GM20000 (cell line): Measurements from ENCODE around the gene MYO9B.

Source experiments
- DNase-seq: peaks from one replicate; pipeline ENCODE4 v3.0.0; 2012; ENCODE audit warnings: low spot score
- CTCF ChIP-seq: IDR thresholded peaks from 2 replicates; pipeline ENCODE4 v1.5.1; 2012; ENCODE audit warnings: mild to moderate bottlenecking, control low read depth; ENCODE audit errors: extremely low read depth, missing control alignments

Gene MYO9B

GRCh38 chr19:17075035-17075863 is at the start of gene MYO9B, which contains the start of gene HAUS8:
Gene MYO9B, plus strand, starts transcription at chr19:17075777. Its CDS starts 25,941 bp downstream, at chr19:17101718.
Gene HAUS8, minus strand, starts transcription at chr19:17075452. Its CDS starts 30 bp downstream, at chr19:17075422.
- TF ChIP-seq CTCF = no peak
- peak; percentile 98 for DNase-seq

- DNase-seq = no peak
- no peak for TF ChIP-seq CTCF
Measured at GRCh38 chr19:17025991-17026658, 49.5 kb upstream of the MYO9B start.

GRCh38 chr19:17026706-17027534 is 48.7 kb upstream of the MYO9B start, which contains the start of gene CPAMD8:
Gene CPAMD8, minus strand, starts transcription at chr19:17026810. Its CDS starts 168 bp downstream, at chr19:17026642.
- DNase-seq = no peak
- no peak for TF ChIP-seq CTCF

GRCh38 chr19:17027535-17027975 is 48.0 kb upstream of the MYO9B start:
- no peak for DNase-seq
- TF ChIP-seq CTCF = no peak

GRCh38 chr19:17031741-17032140 is 43.8 kb upstream of the MYO9B start:
- no peak for DNase-seq
- no peak for TF ChIP-seq CTCF

- no peak for DNase-seq
- TF ChIP-seq CTCF = no peak
Measured at GRCh38 chr19:17035842-17036424, 39.6 kb upstream of the MYO9B start.
